Panc1 (cell line): Measurements from ENCODE around the gene CASP12. TPM values are rescaled to one million over a fixed set of nuclear protein-coding genes. Genes with fewer than 3 reads are reported as not detected.

ENCODE experiments used
- ATAC-seq: fragments of 200-7000 bp; cut with Tn5 transposase; 2 replicates; pipeline ENCODE4 v1.9.1; 2020; ENCODE audit warnings: mild to moderate bottlenecking, moderate library complexity
- BruUV-seq: library from RNA; stranded (reverse); fragments of 400-500 nt; replicated peaks from 2 replicates; lab custom pipeline; 2021; lab: Mats Ljungman, UMichigan
- CTCF ChIA-PET: fragments of 300-600 bp; sonication (Branson Sonifier 250); formaldehyde crosslinking; loops from one replicate; lab custom pipeline; 2022; ENCODE audit warnings: antibody characterized with exemption; lab: Charles Lee
- POLR2A ChIA-PET: fragments of 300-600 bp; sonication (Branson Sonifier 250); formaldehyde crosslinking; loops from one replicate; lab custom pipeline; 2022; ENCODE audit warnings: antibody characterized with exemption; lab: Charles Lee
- DNase-seq: peaks from one replicate; pipeline ENCODE4 v3.0.0-alpha.2; 2010; ENCODE audit warnings: low read depth, low spot score
- H3K27ac ChIP-seq: 2 replicates; pipeline ENCODE4 v1.5.1; 2011; ENCODE audit warnings: mild to moderate bottlenecking, low read length, inconsistent platforms
- H3K27me3 ChIP-seq: fragments of 200-500 bp; sonication (Bioruptor generic); 2 replicates; pipeline ENCODE4 v1.6.0; 2014; ENCODE audit warnings: low read length, inconsistent platforms; ENCODE audit not compliant: control insufficient read depth, insufficient read depth
- H3K36me3 ChIP-seq: fragments of 200-500 bp; sonication (Bioruptor generic); 2 replicates; pipeline ENCODE4 v1.5.1; 2014; ENCODE audit warnings: inconsistent platforms, mild to moderate bottlenecking, low read length, moderate library complexity; ENCODE audit not compliant: control insufficient read depth, insufficient read depth
- H3K4me1 ChIP-seq: 2 replicates; pipeline ENCODE4 v1.5.1; 2011; ENCODE audit warnings: inconsistent platforms, mild to moderate bottlenecking, low read length, moderate library complexity; ENCODE audit not compliant: control insufficient read depth, insufficient read depth
- H3K4me3 ChIP-seq, 2 experiments: 2 replicates each; pipeline ENCODE4 v1.5.1; 2011 to 2012; ENCODE audit warnings: low read depth in 2 of 2, low read length in 2 of 2, mild to moderate bottlenecking in 2 of 2, inconsistent platforms in 1 of 2, moderate library complexity in 1 of 2
- H3K9me3 ChIP-seq: fragments of 200-500 bp; sonication (Bioruptor generic); 2 replicates; pipeline ENCODE4 v1.5.1; 2014; ENCODE audit warnings: low read depth, mild to moderate bottlenecking, inconsistent platforms, low read length, moderate library complexity; ENCODE audit not compliant: control insufficient read depth, insufficient read depth
- CTCF ChIP-seq: fragments of 450-650 bp; IDR thresholded peaks from 2 replicates; pipeline ENCODE4 v1.5.1; 2017; ENCODE audit warnings: mild to moderate bottlenecking
- POLR2AphosphoS5 ChIP-seq: IDR thresholded peaks from 2 replicates; pipeline ENCODE4 v1.6.1; 2012; ENCODE audit warnings: mild to moderate bottlenecking, low read depth, low read length, moderate library complexity
- REST ChIP-seq, 2 experiments: IDR thresholded peaks; 2 replicates each; pipeline ENCODE4 v1.6.1; 2011 to 2012; ENCODE audit warnings: low read depth in 2 of 2, control low read depth in 1 of 2, low read length in 1 of 2, mild to moderate bottlenecking in 1 of 2, moderate library complexity in 1 of 2; ENCODE audit not compliant: insufficient read depth in 1 of 2
- SIN3A ChIP-seq: IDR thresholded peaks from 2 replicates; pipeline ENCODE4 v1.6.1; 2012; ENCODE audit warnings: low read depth, mild to moderate bottlenecking, low read length, moderate library complexity, borderline replicate concordance; ENCODE audit not compliant: insufficient read depth
- TCF7L2 ChIP-seq: IDR thresholded peaks from 2 replicates; pipeline ENCODE4 v1.6.1; 2011; ENCODE audit warnings: mild to moderate bottlenecking, low read depth, low read length, inconsistent platforms
- in situ Hi-C: cut with HindIII; loops from 2 replicates; pipeline ENCODE4 v1.10.0; 2016; ENCODE audit warnings: low sequenced_read_pairs, low pct_unique_long_range_greater_than_20kb
- intact Hi-C: fragments of 100-400 bp; cut with micrococcal nuclease; formaldehyde crosslinking; loops from one replicate; pipeline ENCODE4 v1.10.0; 2022; ENCODE audit not compliant: unreplicated experiment
- total RNA-seq: library from RNA; stranded (reverse); gene quantifications from one replicate; pipeline ENCODE4 v1.2.1, GENCODE V29; 2021; ENCODE audit not compliant: unreplicated experiment

Gene CASP12
- total RNA-seq, 1 experiment from 2014 or later: not detected

DNA sequence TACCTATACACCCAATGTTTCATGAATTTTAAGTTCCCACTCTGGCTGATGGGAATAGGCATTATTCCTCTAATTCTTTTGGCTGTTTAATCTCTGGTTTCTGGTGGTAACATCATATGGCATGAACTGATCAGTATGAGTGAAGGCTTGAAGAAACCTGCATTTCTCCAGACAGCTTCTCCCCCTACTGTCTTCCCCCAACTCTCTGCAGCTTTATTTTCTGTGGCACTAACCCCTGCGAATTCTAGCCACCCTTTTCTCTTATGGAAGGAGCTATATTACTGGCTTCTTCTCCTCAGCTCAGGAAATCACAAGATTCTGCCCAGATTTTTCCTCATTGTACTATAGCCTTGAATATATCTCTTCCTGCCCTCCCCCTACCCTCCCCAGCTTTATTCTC, 57.1 kb downstream of the CASP12 start:
- H3K4me1 ChIP-seq: no peaks in the 10 kb centered on the region
- H3K27me3 ChIP-seq: no peaks in the 10 kb centered on the region
- ChIA-PET CTCF (no interaction called here), POLR2A (no interaction called here)
- DNase-seq (no peak), ATAC-seq (no peak)
- no peaks in the 10 kb centered on the region for H3K36me3 ChIP-seq
- no peak for TF ChIP-seq CTCF
- TF ChIP-seq REST (IDR thresholded peaks at IDR 0.05; ENCODE audit: insufficient read depth in 1 of 2, low read depth in 2 of 2, low read length in 1 of 2): no peak
- TF ChIP-seq TCF7L2: no peak
- TF ChIP-seq POLR2AphosphoS5: no peak
- TF ChIP-seq SIN3A: no peak
- BruUV-seq: no TSS peak
- no peak overlapping the region for H3K27ac ChIP-seq
- no peaks in the 10 kb centered on the region for H3K9me3 ChIP-seq
- in situ Hi-C loops (no loop called here), intact Hi-C loops (no loop called here)
- H3K4me3 ChIP-seq: no peak overlapping the region

GRCh38 chr11:104837969-104838639, 60.2 kb downstream of the CASP12 start:
- Histone ChIP-seq H3K9me3 (no peaks in the 10 kb centered on the region), H3K27ac (no peak overlapping the region), H3K4me1 (no peaks in the 10 kb centered on the region), H3K27me3 (no peaks in the 10 kb centered on the region), H3K4me3 (no peak overlapping the region), H3K36me3 (no peaks in the 10 kb centered on the region)
- POLR2A ChIA-PET: no interaction called here
- intact Hi-C loops (no loop called here), in situ Hi-C loops (no loop called here)
- DNase-seq: no peak
- CTCF ChIA-PET: no interaction called here
- no TSS peak for BruUV-seq
- ATAC-seq: no peak
- no peak for TF ChIP-seq TCF7L2
- TF ChIP-seq SIN3A: no peak
- no peak for TF ChIP-seq REST (IDR thresholded peaks at IDR 0.05; ENCODE audit: insufficient read depth in 1 of 2, low read depth in 2 of 2, low read length in 1 of 2)
- no peak for TF ChIP-seq POLR2AphosphoS5
- TF ChIP-seq CTCF: no peak
